Measurements from ENCODE around the gene OR7G1. TPM values are rescaled to one million over a fixed set of nuclear protein-coding genes. Genes with fewer than 3 reads are reported as not detected.

The OR7G1 gene
- total and polyA plus RNA-seq, 2 of the 8 experiments (the other 6 are each of a cell fraction or from before 2014, with no cell fraction given): not detected

DNA sequence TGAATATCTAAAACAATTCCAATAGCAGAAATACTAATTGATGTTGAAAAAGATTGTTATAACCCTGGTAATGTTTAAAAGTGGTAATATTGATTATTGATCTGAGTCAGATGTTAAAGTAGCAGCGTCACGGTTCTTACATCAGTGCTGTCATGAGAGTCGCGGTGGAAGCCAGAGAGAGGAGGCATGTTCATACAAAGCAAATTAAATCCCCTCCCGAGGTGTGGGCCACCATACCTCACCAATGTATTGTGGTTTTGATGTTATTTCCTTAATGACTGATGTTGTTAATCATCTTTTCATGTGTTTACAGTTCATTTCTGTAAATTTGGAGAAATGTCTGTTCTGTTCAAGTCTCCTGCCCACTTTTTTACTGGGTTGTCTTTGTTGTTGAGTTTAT, 35.8 kb upstream of the OR7G1 start (continued):
- TF ChIP-seq, protein P1, sequence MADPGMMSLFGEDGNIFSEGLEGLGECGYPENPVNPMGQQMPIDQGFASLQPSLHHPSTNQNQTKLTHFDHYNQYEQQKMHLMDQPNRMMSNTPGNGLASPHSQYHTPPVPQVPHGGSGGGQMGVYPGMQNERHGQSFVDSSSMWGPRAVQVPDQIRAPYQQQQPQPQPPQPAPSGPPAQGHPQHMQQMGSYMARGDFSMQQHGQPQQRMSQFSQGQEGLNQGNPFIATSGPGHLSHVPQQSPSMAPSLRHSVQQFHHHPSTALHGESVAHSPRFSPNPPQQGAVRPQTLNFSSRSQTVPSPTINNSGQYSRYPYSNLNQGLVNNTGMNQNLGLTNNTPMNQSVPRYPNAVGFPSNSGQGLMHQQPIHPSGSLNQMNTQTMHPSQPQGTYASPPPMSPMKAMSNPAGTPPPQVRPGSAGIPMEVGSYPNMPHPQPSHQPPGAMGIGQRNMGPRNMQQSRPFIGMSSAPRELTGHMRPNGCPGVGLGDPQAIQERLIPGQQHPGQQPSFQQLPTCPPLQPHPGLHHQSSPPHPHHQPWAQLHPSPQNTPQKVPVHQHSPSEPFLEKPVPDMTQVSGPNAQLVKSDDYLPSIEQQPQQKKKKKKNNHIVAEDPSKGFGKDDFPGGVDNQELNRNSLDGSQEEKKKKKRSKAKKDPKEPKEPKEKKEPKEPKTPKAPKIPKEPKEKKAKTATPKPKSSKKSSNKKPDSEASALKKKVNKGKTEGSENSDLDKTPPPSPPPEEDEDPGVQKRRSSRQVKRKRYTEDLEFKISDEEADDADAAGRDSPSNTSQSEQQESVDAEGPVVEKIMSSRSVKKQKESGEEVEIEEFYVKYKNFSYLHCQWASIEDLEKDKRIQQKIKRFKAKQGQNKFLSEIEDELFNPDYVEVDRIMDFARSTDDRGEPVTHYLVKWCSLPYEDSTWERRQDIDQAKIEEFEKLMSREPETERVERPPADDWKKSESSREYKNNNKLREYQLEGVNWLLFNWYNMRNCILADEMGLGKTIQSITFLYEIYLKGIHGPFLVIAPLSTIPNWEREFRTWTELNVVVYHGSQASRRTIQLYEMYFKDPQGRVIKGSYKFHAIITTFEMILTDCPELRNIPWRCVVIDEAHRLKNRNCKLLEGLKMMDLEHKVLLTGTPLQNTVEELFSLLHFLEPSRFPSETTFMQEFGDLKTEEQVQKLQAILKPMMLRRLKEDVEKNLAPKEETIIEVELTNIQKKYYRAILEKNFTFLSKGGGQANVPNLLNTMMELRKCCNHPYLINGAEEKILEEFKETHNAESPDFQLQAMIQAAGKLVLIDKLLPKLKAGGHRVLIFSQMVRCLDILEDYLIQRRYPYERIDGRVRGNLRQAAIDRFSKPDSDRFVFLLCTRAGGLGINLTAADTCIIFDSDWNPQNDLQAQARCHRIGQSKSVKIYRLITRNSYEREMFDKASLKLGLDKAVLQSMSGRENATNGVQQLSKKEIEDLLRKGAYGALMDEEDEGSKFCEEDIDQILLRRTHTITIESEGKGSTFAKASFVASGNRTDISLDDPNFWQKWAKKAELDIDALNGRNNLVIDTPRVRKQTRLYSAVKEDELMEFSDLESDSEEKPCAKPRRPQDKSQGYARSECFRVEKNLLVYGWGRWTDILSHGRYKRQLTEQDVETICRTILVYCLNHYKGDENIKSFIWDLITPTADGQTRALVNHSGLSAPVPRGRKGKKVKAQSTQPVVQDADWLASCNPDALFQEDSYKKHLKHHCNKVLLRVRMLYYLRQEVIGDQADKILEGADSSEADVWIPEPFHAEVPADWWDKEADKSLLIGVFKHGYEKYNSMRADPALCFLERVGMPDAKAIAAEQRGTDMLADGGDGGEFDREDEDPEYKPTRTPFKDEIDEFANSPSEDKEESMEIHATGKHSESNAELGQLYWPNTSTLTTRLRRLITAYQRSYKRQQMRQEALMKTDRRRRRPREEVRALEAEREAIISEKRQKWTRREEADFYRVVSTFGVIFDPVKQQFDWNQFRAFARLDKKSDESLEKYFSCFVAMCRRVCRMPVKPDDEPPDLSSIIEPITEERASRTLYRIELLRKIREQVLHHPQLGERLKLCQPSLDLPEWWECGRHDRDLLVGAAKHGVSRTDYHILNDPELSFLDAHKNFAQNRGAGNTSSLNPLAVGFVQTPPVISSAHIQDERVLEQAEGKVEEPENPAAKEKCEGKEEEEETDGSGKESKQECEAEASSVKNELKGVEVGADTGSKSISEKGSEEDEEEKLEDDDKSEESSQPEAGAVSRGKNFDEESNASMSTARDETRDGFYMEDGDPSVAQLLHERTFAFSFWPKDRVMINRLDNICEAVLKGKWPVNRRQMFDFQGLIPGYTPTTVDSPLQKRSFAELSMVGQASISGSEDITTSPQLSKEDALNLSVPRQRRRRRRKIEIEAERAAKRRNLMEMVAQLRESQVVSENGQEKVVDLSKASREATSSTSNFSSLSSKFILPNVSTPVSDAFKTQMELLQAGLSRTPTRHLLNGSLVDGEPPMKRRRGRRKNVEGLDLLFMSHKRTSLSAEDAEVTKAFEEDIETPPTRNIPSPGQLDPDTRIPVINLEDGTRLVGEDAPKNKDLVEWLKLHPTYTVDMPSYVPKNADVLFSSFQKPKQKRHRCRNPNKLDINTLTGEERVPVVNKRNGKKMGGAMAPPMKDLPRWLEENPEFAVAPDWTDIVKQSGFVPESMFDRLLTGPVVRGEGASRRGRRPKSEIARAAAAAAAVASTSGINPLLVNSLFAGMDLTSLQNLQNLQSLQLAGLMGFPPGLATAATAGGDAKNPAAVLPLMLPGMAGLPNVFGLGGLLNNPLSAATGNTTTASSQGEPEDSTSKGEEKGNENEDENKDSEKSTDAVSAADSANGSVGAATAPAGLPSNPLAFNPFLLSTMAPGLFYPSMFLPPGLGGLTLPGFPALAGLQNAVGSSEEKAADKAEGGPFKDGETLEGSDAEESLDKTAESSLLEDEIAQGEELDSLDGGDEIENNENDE (IDR thresholded peaks at IDR 0.05; ENCODE audit: insufficient replicate concordance, low read length): no peak
- TF ChIP-seq SIX5 (IDR thresholded peaks at IDR 0.05; ENCODE audit: low read depth, low read length): no peak

Data from H1 (cell line).